NT2/D1 (cell line): ENCODE data around the gene KANSL1L.

ENCODE experiments used
- SUZ12 ChIP-seq: IDR thresholded peaks from 2 replicates; pipeline ENCODE4 v1.6.1; 2011; ENCODE audit not compliant: insufficient read length, insufficient read depth; ENCODE audit errors: extremely low read depth
- YY1 ChIP-seq: IDR thresholded peaks from 2 replicates; pipeline ENCODE4 v1.6.1; 2011; ENCODE audit not compliant: insufficient read length, insufficient read depth
- ZNF274 ChIP-seq: IDR thresholded peaks from 2 replicates; pipeline ENCODE4 v1.6.1; 2011; ENCODE audit warnings: mild to moderate bottlenecking, low read depth, low read length

GRCh38 chr2:210215120-210215519 lies 43.9 kb upstream of the KANSL1L start:
- TF ChIP-seq ZNF274 = no peak
- TF ChIP-seq YY1 = no peak
- TF ChIP-seq SUZ12 = no peak
